GM21723 (cell line): ENCODE data around the gene ICAM4.

Source experiments
- ATAC-seq: cut with Tn5 transposase; IDR thresholded peaks from one replicate; pipeline ENCODE4 v1.9.1; 2021; ENCODE audit warnings: mild to moderate bottlenecking, moderate library complexity; ENCODE audit not compliant: unreplicated experiment

ICAM4 gene

GRCh38 chr19:10317045-10317856, 30.5 kb downstream of the ICAM4 start:
- ATAC-seq = no peak

- no peak for ATAC-seq
Measured at GRCh38 chr19:10317857-10318462, 31.2 kb downstream of the ICAM4 start.

- ATAC-seq = no peak
Measured at GRCh38 chr19:10318807-10319682, 32.3 kb downstream of the ICAM4 start.

- no peak for ATAC-seq
Measured at GRCh38 chr19:10320602-10321416, 34.1 kb downstream of the ICAM4 start.

GRCh38 chr19:10321417-10321797, 34.7 kb downstream of the ICAM4 start:
- ATAC-seq = no peak

GRCh38 chr19:10321874-10322835, 35.4 kb downstream of the ICAM4 start:
- ATAC-seq = no peak

GRCh38 chr19:10325732-10326131, 39.0 kb downstream of the ICAM4 start:
- no peak for ATAC-seq

GRCh38 chr19:10327793-10328192, 41.0 kb downstream of the ICAM4 start:
- no peak for ATAC-seq

- ATAC-seq = no peak
Measured at GRCh38 chr19:10328558-10329429, 42.0 kb downstream of the ICAM4 start.

- no peak for ATAC-seq
Measured at GRCh38 chr19:10329555-10329954, 42.8 kb downstream of the ICAM4 start.

- ATAC-seq = no peak
Measured at GRCh38 chr19:10332158-10332964, 45.6 kb downstream of the ICAM4 start.

GRCh38 chr19:10332965-10333757, 46.4 kb downstream of the ICAM4 start, which contains the start of gene RAVER1:
Gene RAVER1, minus strand, starts transcription at chr19:10333529. Its CDS starts 22 bp downstream, at chr19:10333507.
- peak; percentile 83 for ATAC-seq

GRCh38 chr19:10333758-10334587, 47.2 kb downstream of the ICAM4 start:
- peak; percentile 10 for ATAC-seq

GRCh38 chr19:10334588-10335351, 48.0 kb downstream of the ICAM4 start:
- no peak for ATAC-seq

- no peak for ATAC-seq
Measured at GRCh38 chr19:10335352-10335985, 48.7 kb downstream of the ICAM4 start.
